CD4-positive, alpha-beta T cell treated with Interleukin-15 for 4 hours (primary cell): ENCODE data around the gene RPL21.
"Not testable (repeated sequence)": the region's sequence is repeated elsewhere in the genome, so short reads cannot be mapped to it uniquely, and the experiment has no call there.

Experiments
- DNase-seq: peaks from one replicate; pipeline ENCODE4 v3.0.0-alpha.2; 2020; ENCODE audit warnings: low spot score

Gene RPL21

DNA sequence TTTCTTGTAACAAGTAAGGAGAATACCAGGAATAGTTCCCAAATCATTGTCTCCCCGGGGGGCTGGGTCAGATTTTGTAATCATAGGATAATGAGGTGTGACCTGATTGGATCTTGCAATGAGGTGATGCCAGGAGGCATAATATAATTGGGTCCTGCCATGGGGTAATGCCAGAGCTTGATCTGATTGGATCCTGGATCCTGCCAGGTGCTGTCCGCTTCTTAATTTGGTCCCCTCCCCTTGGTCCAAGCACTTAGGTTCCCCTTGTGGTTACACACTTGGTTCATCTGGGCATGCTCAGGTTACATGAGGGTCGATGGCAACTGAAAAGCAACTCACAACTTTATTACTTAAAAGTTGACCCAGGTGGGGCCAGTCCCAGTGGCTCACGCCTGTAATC lies 39.4 kb downstream of the RPL21 start:
- DNase-seq: no peak

DNA sequence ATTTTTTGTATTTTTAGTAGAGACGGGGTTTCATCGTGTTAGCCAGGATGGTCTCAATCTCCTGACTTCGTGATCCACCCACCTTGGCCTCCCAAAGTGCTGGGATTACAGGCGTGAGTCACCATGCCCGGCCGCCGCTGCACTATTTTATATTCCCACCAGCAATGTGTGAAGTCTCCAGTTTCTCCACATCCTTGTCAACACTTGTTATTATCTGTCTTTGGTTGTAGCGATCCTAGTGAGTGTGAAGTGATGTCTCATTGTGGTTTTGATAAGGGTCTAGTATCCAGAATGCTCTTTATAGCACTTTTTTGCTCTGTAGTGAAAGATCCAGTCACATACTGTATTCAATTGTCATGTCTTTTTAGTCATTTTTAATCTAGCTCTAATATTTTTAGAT lies 40.6 kb downstream of the RPL21 start:
- DNase-seq: not testable (repeated sequence)

DNA sequence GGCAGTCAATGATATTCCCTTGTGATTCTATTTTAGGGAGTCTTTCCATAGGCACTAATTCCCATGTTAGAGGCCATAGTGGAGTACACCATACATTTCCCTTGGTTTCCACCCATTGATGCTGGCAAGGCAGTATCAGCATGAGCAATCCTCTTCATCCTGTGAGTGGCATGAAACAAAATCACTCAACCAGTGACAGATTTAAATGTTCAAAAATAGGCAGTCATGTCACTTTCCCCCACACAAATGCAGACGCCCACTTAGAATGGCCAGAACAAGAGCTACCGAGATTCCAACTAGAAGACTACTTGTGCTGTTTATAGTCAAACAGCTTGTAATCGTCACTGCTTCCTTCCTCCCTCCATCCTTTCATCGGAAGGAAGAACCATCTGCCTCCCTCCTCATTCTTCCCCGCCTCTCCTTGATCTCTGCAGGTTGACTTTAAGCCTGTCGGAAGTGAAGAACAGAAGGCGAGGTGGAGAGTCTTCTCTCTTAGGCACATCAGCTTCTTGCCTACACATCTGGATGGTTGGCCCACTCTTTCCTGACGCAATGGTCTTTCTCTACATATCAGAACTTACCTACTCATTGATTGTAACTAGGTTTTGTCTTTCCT lies 41.8 kb downstream of the RPL21 start:
- no peak for DNase-seq

DNA sequence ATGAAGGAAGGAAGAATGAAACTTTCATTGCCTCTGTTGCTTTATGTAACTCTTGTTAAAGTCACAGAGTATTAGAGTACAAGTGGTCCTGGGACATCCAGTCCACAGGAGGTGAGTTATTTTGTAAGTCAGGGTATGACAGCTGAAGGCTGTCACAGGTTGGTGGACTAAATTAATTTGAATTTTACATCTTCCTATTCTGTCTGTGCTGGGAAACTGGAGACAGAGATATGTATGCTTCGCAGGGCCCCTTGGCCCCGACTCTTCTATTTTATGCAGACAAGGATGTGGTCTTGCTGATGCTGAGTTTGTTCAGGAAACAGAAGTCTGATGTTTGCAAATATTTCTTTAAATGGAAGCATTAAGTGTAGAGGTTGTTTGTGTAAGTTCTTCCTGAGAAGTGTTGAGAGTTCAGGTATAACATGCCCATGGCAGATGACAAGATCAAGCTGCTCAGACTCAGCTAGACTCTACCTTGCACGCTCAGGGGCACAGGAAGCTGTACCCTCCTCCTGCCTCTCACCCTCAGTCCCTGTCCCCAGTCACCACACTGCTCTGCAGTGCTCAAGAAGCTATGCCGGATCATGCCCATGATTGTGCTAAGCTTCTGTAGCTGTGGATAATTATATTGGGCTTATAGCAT lies 42.6 kb downstream of the RPL21 start:
- no peak for DNase-seq

DNA sequence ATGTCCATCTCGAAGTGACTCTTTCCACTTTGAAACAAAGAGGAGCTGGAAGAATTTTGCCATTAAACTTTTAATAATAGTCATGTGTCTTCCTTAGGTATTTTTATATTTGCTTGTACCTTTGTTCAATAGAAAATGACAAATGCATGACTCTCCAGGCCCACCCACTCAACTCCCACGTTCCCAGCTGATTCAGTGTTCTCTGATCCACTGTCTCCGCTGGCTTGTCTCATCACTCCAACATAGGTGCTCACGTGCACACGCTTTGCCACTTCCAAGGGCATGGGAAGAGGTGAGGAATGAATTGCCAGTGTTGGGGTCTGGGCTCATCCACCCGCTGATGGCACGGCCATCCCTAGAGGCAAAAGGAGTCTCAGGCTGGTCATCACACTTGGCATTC lies 43.7 kb downstream of the RPL21 start:
- DNase-seq: no peak

DNA sequence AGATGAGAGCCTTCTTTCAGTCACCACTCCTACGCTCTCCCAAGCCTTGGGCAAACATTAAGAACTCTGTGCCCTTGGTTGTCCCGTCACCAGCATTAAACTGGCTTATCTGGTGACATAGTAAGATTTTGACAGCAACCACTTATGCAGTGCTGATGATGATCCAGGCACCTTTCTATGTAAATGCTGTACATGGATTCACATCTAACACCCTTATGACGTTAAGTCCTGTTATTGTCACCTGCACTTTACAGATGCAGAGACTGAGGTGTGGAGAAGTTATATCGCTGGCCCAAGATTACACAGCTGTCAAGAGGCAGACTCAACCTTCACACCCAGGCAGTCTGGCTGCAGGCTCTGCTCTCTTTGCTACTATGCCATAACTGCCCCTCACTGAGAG lies 44.3 kb downstream of the RPL21 start:
- no peak for DNase-seq

DNA sequence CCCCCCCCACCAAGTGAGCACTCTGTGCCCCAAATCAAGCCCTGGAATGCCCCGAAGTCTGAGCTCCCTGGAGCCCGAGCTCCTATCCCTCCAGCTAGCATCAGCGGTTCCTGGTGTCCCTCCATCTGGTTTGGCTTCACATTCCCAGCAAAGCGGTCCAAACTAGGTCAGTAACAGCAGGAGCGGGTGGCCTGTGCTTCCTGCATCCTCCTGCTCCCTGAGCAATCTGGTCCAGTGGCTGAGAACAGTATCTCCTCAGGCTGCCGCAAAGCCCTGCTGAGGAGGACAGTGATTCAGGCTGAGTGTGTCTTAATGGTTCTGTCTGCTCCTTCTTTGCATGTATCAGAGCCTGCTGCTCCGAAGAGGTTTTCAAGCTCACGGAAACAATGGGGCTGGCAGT lies 45.1 kb downstream of the RPL21 start:
- DNase-seq: no peak

DNA sequence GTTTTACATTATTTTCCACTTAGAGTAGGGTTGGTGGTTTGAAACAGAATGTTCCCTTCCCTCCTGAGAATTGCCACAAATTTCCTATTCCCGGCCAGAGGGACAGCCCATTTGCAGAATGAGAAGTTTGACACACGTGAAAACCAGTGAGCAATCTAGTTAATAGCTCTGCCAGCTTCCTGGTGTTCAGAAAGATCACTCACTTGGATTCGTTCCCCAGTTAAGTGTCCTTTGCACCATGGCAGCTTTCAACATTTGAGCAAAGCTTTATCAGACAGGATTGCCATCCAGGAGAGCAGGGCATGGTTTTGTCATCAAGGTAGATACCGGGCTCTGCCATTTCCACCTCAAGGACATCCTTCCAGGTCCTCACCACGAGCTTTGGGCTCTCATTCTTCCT lies 47.5 kb downstream of the RPL21 start:
- no peak for DNase-seq

DNA sequence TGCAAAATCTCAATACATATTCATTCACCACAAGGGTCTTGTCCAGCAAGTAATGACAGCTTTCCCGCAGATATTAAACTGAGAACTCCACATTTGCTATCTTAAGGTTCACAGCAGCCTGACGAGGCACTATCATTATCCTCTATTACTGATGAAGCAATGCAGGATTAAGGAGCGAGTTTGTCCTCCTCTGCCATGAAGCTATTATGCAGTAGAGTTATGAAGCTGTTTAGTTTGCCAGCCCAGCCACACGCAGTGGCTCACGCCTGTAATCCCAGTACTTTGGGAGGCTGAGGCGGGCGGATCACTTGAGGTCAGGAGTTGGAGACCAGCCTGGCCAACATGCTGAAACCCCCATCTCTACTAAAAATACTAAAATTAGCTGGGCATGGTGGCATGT lies 49.0 kb downstream of the RPL21 start:
- DNase-seq: not testable (repeated sequence)

DNA sequence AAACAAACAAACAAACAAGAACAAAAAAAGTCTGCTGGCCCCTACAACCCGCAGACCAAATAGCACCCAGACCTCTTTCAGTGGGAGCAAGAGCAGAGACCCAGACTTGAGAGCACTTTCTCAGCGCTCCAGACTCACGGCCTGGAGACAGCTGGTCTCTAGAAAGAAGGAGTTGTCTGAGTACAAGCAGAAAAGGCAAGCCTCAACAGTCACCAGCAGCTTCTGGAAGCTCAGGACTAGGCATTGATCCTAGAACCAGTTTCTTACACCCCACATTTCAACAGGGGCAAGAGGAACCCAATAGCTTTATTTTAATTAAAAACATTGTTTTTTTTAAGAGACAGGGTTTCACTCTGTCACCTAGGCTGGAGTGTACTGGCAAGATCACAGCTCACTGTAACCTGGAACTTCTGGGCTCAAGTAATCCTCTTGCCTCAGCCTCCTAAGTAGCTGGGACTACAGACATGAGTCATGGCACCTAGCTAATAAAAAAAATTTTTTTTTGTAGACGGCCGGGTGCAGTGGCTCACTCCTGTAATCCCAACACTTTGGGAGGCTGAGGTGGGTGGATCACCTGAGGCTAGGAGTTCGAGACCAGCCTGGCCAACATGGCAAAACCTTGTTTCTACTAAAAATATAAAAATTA lies 49.7 kb downstream of the RPL21 start:
- no peak for DNase-seq

DNA sequence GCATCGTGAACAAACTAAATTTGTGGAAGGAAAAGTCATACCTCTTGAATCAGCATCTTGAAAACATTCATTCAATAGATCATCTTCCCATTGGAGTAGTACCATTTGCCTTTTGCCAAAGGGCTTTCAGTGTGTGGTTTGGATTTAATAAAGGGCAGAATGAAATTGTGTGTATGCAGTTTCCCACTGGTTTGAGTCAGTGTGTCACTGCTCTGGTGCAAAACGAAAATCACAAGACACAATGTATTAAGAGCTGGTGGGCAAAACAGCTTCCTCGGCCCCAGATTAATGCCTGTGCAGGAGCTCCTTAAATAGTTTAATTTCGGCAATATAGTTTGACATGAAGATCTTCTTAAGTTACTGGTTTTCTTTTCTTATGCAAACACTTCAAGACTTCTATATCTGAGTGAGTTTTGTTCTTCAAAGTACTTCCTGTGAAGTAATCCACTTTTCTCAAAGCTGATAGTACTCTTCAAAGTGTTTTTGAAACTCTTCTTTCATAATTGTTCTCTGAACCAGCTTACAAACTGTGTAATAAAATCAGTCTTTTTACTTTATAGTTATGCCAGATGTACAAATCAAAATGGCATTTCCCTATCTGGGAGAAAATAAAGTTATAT lies 51.4 kb downstream of the RPL21 start:
- no peak for DNase-seq

DNA sequence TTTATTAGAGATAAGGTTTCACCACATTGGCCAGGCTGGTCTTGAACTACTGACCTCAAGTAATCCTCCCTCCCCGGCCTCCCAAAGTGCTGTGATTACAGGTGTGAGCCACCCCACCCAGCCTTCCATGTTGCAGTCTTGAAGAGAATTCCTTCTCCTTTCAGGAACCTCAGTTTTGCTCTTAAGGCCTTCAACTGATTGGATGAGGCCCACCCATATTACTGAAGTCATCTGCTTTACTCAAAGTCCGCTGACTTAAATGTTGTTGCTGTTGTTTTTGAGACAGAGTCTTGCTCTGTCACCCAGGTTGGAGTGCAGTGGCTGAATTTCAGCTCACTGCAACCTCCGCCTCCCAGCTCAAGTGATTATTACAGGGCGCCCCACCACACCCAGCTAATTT lies 52.7 kb downstream of the RPL21 start:
- no peak for DNase-seq

DNA sequence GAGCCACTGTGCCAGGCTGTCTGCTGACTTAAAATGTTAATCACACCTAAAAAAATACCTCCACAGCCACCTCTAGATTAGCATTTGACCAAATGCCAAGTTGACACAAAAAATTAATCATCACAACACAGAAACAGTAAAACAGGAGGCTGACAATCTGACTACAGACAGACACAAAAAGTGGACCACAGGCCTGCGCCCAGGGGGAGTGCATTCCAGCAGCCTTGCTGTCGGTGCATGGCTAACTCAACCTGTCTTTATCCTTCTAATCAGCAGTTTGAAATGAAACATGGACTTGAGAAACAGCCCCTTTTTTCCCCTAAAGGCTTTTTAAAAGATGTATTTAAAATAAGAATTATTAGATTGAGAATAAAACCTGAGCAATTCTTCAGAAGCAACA lies 53.3 kb downstream of the RPL21 start:
- DNase-seq: no peak
